Mucosa of rectum (tissue), 2 donors: Measurements from ENCODE around the gene GGTLC1.

Source experiments
- H3K27ac ChIP-seq, 2 donors: one replicate each; pipeline ENCODE4 v1.7.0; 2013; ENCODE audit warnings: inconsistent platforms in 2 of 2, low read depth in 2 of 2, low read length in 2 of 2
- H3K27me3 ChIP-seq, 2 donors: one replicate each; pipeline ENCODE4 v1.7.0; 2013; ENCODE audit warnings: low read length in 2 of 2; ENCODE audit not compliant: control insufficient read depth in 2 of 2, insufficient read depth in 2 of 2
- H3K36me3 ChIP-seq, 2 donors: one replicate each; pipeline ENCODE4 v1.7.0; 2013; ENCODE audit warnings: low read length in 2 of 2; ENCODE audit not compliant: control insufficient read depth in 2 of 2, insufficient read depth in 2 of 2
- H3K4me1 ChIP-seq, 2 donors: one replicate each; pipeline ENCODE4 v1.7.0; 2013; ENCODE audit warnings: low read length in 2 of 2, mild to moderate bottlenecking in 1 of 2; ENCODE audit not compliant: control insufficient read depth in 2 of 2, insufficient read depth in 2 of 2
- H3K4me3 ChIP-seq, 2 donors: one replicate each; pipeline ENCODE4 v1.7.0; 2013; ENCODE audit warnings: low read length in 2 of 2
- H3K9ac ChIP-seq, 2 donors: one replicate each; pipeline ENCODE4 v1.7.0; 2013; ENCODE audit warnings: low read length in 2 of 2, low read depth in 1 of 2, mild to moderate bottlenecking in 1 of 2
- H3K9me3 ChIP-seq, 2 donors: one replicate each; pipeline ENCODE4 v1.7.0; 2013; ENCODE audit warnings: low read length in 2 of 2; ENCODE audit not compliant: control insufficient read depth in 2 of 2
- donor health status: healthy.
- donor health status: Normal muscosa, but diverticular disease.

The GGTLC1 gene

GRCh38 chr20:23967616-23967979, 21.0 kb downstream of the GGTLC1 start:
- Histone ChIP-seq H3K4me1 (no peaks in the 10 kb centered on the region), H3K9me3 (no peaks in the 10 kb centered on the region), H3K27ac (no peak overlapping the region), H3K27me3 (no peaks in the 10 kb centered on the region), H3K36me3 (no peaks in the 10 kb centered on the region), H3K9ac (no peak overlapping the region), H3K4me3 (no peak overlapping the region)

- H3K27me3 ChIP-seq: no peaks in the 10 kb centered on the region
- no peaks in the 10 kb centered on the region for H3K4me1 ChIP-seq
- no peak overlapping the region for H3K27ac ChIP-seq
- no peaks in the 10 kb centered on the region for H3K36me3 ChIP-seq
- no peaks in the 10 kb centered on the region for H3K9me3 ChIP-seq
- H3K4me3 ChIP-seq: no peak overlapping the region
- H3K9ac ChIP-seq: no peak overlapping the region
Observed at GRCh38 chr20:23966927-23967615, 21.5 kb downstream of the GGTLC1 start.

DNA sequence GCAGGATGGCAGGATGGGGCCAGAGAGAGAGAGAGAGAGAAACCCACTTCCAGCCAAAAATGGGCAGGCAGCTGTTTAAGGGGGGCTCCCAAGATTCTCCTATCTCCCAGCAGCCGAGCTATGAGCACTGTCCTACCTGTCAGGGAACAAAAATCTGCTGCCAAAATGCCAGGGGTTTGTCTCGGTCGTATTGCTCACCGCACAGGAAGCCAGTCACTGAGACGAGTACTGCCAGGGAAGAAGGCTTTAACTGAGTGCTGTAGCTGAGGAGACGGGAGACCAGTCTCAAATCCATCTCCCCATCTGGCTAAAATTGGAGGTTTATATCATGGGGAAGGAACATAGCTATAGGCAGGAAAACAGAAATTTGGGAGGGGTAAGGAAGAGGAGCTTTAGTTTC, 22.3 kb downstream of the GGTLC1 start:
- Histone ChIP-seq H3K9ac (no peak overlapping the region), H3K27me3 (no peaks in the 10 kb centered on the region), H3K27ac (no peak overlapping the region), H3K36me3 (no peaks in the 10 kb centered on the region), H3K4me3 (no peak overlapping the region), H3K4me1 (no peaks in the 10 kb centered on the region), H3K9me3 (no peaks in the 10 kb centered on the region)

GRCh38 chr20:23963941-23964340, 24.6 kb downstream of the GGTLC1 start:
- no peaks in the 10 kb centered on the region for H3K27me3 ChIP-seq
- no peaks in the 10 kb centered on the region for H3K9me3 ChIP-seq
- no peaks in the 10 kb centered on the region for H3K4me1 ChIP-seq
- H3K9ac ChIP-seq: no peak overlapping the region
- no peak overlapping the region for H3K27ac ChIP-seq
- no peak overlapping the region for H3K4me3 ChIP-seq
- H3K36me3 ChIP-seq: no peaks in the 10 kb centered on the region

- H3K9me3 ChIP-seq: no peaks in the 10 kb centered on the region
- H3K4me3 ChIP-seq: no peak overlapping the region
- H3K4me1 ChIP-seq: no peaks in the 10 kb centered on the region
- no peak overlapping the region for H3K27ac ChIP-seq
- H3K36me3 ChIP-seq: no peaks in the 10 kb centered on the region
- no peaks in the 10 kb centered on the region for H3K27me3 ChIP-seq
- H3K9ac ChIP-seq: no peak overlapping the region
Observed at GRCh38 chr20:23962272-23962671, 26.3 kb downstream of the GGTLC1 start.

DNA sequence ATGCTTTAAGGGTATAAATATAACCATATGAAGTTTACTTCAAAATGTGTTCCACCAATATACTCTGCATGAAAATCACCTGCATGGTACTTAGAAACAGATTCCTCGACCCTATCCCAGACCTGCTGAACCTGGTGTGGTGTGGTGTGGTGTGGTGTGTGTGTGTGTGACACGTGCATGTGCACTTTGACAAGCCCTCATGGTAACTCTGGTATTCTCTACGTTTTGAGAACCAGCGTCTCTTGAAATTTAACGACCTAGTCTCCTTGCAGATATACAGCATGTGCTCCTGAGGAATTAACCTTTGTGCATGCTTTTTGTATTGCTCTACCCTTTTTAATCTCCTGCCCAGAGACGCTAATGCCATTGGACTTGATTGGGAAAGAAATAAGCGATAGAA, 29.5 kb downstream of the GGTLC1 start:
- Histone ChIP-seq H3K9ac (no peak overlapping the region), H3K9me3 (no peaks in the 10 kb centered on the region), H3K4me1 (no peaks in the 10 kb centered on the region), H3K36me3 (no peaks in the 10 kb centered on the region), H3K27ac (no peak overlapping the region), H3K4me3 (no peak overlapping the region), H3K27me3 (no peaks in the 10 kb centered on the region)

GRCh38 chr20:23955896-23956295, 32.7 kb downstream of the GGTLC1 start:
- Histone ChIP-seq H3K27me3 (no peaks in the 10 kb centered on the region), H3K4me3 (no peak overlapping the region), H3K9ac (no peak overlapping the region), H3K36me3 (no peaks in the 10 kb centered on the region), H3K4me1 (no peaks in the 10 kb centered on the region), H3K27ac (no peak overlapping the region), H3K9me3 (no peaks in the 10 kb centered on the region)

GRCh38 chr20:23954008-23954745, 34.4 kb downstream of the GGTLC1 start:
- Histone ChIP-seq H3K4me3 (no peak overlapping the region), H3K36me3 (no peaks in the 10 kb centered on the region)

DNA sequence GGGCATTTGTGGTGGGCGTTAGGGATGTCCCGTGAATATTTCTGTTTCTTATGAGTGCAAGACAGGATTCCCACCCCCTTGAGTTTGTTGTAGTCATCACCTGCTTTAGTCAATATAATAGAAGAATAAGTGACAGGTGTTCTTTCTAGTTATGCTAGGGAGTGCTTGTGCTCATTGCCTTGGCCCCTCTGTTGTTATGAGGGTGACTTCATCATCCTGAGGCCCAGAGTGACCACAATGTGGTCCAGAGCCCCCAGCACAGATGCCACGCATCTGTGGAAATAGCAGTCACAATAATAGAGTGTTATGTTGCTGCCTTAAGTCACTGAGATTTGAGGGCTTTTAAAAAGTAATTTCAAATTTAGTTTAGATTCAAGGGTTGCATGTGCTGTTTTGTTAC, 42.4 kb downstream of the GGTLC1 start:
- H3K9me3 ChIP-seq: no peaks in the 10 kb centered on the region
- H3K27ac ChIP-seq: no peak overlapping the region
- H3K36me3 ChIP-seq: no peaks in the 10 kb centered on the region
- no peaks in the 10 kb centered on the region for H3K4me1 ChIP-seq
- H3K9ac ChIP-seq: no peak overlapping the region
- no peak overlapping the region for H3K4me3 ChIP-seq
- no peaks in the 10 kb centered on the region for H3K27me3 ChIP-seq

More at GRCh38 chr20:23954008-23954745, 34.4 kb downstream of the GGTLC1 start:
- no peaks in the 10 kb centered on the region for H3K27me3 ChIP-seq
- no peaks in the 10 kb centered on the region for H3K9me3 ChIP-seq
- H3K27ac ChIP-seq: no peak overlapping the region
- H3K4me1 ChIP-seq: no peaks in the 10 kb centered on the region
- H3K9ac ChIP-seq: no peak overlapping the region

DNA sequence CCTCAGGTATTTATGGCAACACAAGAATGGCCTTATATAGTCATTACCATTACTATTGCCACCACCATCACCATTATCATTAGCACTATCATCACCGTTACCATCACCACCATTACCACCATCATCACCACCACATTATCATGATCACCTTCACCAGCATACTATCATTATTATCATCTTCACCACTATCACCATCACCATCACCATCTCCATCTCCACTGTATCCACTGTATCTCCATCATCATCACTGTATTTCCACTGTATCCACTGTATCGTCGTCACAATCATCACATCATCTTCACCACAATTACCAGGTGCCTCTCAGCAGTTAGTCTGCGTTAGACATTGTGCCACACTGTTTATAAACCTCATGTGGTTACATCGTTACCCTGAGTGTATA, 45.3 kb downstream of the GGTLC1 start:
- no peaks in the 10 kb centered on the region for H3K36me3 ChIP-seq
- no peak overlapping the region for H3K27ac ChIP-seq
- H3K27me3 ChIP-seq: no peaks in the 10 kb centered on the region
- no peak overlapping the region for H3K9ac ChIP-seq
- no peak overlapping the region for H3K4me3 ChIP-seq
- no peaks in the 10 kb centered on the region for H3K4me1 ChIP-seq
- no peaks in the 10 kb centered on the region for H3K9me3 ChIP-seq
